Mesendoderm (in vitro differentiated cells): Measurements from ENCODE around the gene BBIP1.

ENCODE experiments used
- DNase-seq: peaks from one replicate; pipeline ENCODE4 v3.0.0; 2013
- H2AK5ac ChIP-seq: 2 replicates; pipeline ENCODE4 v1.6.1; 2013; ENCODE audit warnings: low read length, inconsistent platforms
- H2BK120ac ChIP-seq: 2 replicates; pipeline ENCODE4 v1.6.1; 2013; ENCODE audit warnings: low read depth, mild to moderate bottlenecking, low read length, moderate library complexity, mixed read lengths
- H2BK15ac ChIP-seq: replicated peaks from 2 replicates; pipeline ENCODE4 v1.6.1; 2013; ENCODE audit warnings: low read depth, mild to moderate bottlenecking, moderate library complexity
- H2BK5ac ChIP-seq: 2 replicates; pipeline ENCODE4 v1.6.1; 2013; ENCODE audit warnings: low read length, inconsistent platforms
- H3K18ac ChIP-seq: 2 replicates; pipeline ENCODE4 v1.6.1; 2013; ENCODE audit warnings: mild to moderate bottlenecking, low read length, mixed read lengths
- H3K23ac ChIP-seq: one replicate; pipeline ENCODE4 v1.6.1; 2013; ENCODE audit warnings: low read length
- H3K27ac ChIP-seq: 2 replicates; pipeline ENCODE4 v1.5.1; 2013; ENCODE audit warnings: low read depth, mild to moderate bottlenecking, inconsistent platforms, low read length, moderate library complexity
- H3K27me3 ChIP-seq: 2 replicates; pipeline ENCODE4 v1.6.1; 2013; ENCODE audit warnings: low read length, control low read depth, mild to moderate bottlenecking, inconsistent platforms; ENCODE audit not compliant: insufficient read depth, poor library complexity
- H3K36me3 ChIP-seq: 2 replicates; pipeline ENCODE4 v1.6.1; 2013; ENCODE audit warnings: low read length, inconsistent platforms; ENCODE audit not compliant: control insufficient read depth, insufficient read depth
- H3K4ac ChIP-seq: one replicate; pipeline ENCODE4 v1.6.1; 2013; ENCODE audit warnings: low read depth, mild to moderate bottlenecking, low read length, moderate library complexity
- H3K4me1 ChIP-seq: 2 replicates; pipeline ENCODE4 v1.6.1; 2013; ENCODE audit warnings: low read depth, low read length, inconsistent platforms; ENCODE audit not compliant: control insufficient read depth
- H3K4me2 ChIP-seq: 2 replicates; pipeline ENCODE4 v1.6.1; 2013; ENCODE audit warnings: low read length
- H3K4me3 ChIP-seq: 2 replicates; pipeline ENCODE4 v1.5.1; 2013; ENCODE audit warnings: mild to moderate bottlenecking, low read length
- H3K56ac ChIP-seq: one replicate; pipeline ENCODE4 v1.6.1; 2013; ENCODE audit warnings: low read length
- H3K79me1 ChIP-seq: 2 replicates; pipeline ENCODE4 v1.6.1; 2013; ENCODE audit warnings: low read length, inconsistent platforms
- H3K79me2 ChIP-seq: 2 replicates; pipeline ENCODE4 v1.6.1; 2013; ENCODE audit warnings: mild to moderate bottlenecking, low read length; ENCODE audit not compliant: control insufficient read depth, insufficient read depth
- H3K9ac ChIP-seq: 2 replicates; pipeline ENCODE4 v1.6.1; 2013; ENCODE audit warnings: low read length, inconsistent platforms
- H4K5ac ChIP-seq: one replicate; pipeline ENCODE4 v1.6.1; 2013; ENCODE audit warnings: low read length
- H4K8ac ChIP-seq: one replicate; pipeline ENCODE4 v1.6.1; 2013; ENCODE audit warnings: low read depth, mild to moderate bottlenecking, control low read depth, low read length, moderate library complexity
- WGBS: extraction: QIAGEN DNeasy Blood & Tissue Kit; methylation state at CpG from one replicate; pipeline ENCODE4 v1.1.7; 2013; ENCODE audit warnings: low lambda C conversion rate, missing lambda C conversion rate; ENCODE audit not compliant: insufficient coverage; ENCODE audit errors: extremely low coverage; 5-methylcytosine and 5-hydroxymethylcytosine counted together

Gene BBIP1

GRCh38 chr10:110885932-110886674 lies 32.9 kb downstream of the BBIP1 start:
- no peak overlapping the region for H4K8ac ChIP-seq
- H3K4me2 ChIP-seq: no peak overlapping the region
- no peaks in the 10 kb centered on the region for H3K36me3 ChIP-seq
- H3K27me3 ChIP-seq: no peaks in the 10 kb centered on the region
- no peak overlapping the region for H2AK5ac ChIP-seq
- no peak overlapping the region for H3K56ac ChIP-seq
- no peak overlapping the region for H2BK120ac ChIP-seq
- 100% methylated on average over 3 of the region's 5 CpGs for WGBS
- no peak for DNase-seq
- no peak overlapping the region for H4K5ac ChIP-seq
- H3K23ac ChIP-seq: no peak overlapping the region
- no peaks in the 10 kb centered on the region for H3K4me1 ChIP-seq
- no peak overlapping the region for H3K4ac ChIP-seq
- H3K79me2 ChIP-seq: no peaks in the 10 kb centered on the region
- no peaks in the 10 kb centered on the region for H3K79me1 ChIP-seq
- H3K27ac ChIP-seq: no peak overlapping the region
- H3K9ac ChIP-seq: no peak overlapping the region
- H2BK5ac ChIP-seq: no peak overlapping the region
- no peak overlapping the region for H3K18ac ChIP-seq
- no peak overlapping the region for H2BK15ac ChIP-seq
- H3K4me3 ChIP-seq: no peak overlapping the region

- no peaks in the 10 kb centered on the region for H3K27me3 ChIP-seq
- no peak overlapping the region for H2BK5ac ChIP-seq
- no peak overlapping the region for H2BK15ac ChIP-seq
- H3K9ac ChIP-seq: no peak overlapping the region
- WGBS: no CpG with 5 or more reads among the region's 10 CpGs
- H3K18ac ChIP-seq: no peak overlapping the region
- no peak overlapping the region for H3K4ac ChIP-seq
- no peak for DNase-seq
- no peak overlapping the region for H4K8ac ChIP-seq
- no peak overlapping the region for H2BK120ac ChIP-seq
- no peak overlapping the region for H3K4me2 ChIP-seq
- no peaks in the 10 kb centered on the region for H3K79me2 ChIP-seq
- H4K5ac ChIP-seq: no peak overlapping the region
- H3K23ac ChIP-seq: no peak overlapping the region
- H3K56ac ChIP-seq: no peak overlapping the region
- H3K4me1 ChIP-seq: no peaks in the 10 kb centered on the region
- H3K79me1 ChIP-seq: no peaks in the 10 kb centered on the region
- H2AK5ac ChIP-seq: no peak overlapping the region
- H3K4me3 ChIP-seq: no peak overlapping the region
- H3K36me3 ChIP-seq: no peaks in the 10 kb centered on the region
- no peak overlapping the region for H3K27ac ChIP-seq
Observed at GRCh38 chr10:110883924-110884323, 35.1 kb downstream of the BBIP1 start.

- no peaks in the 10 kb centered on the region for H3K79me1 ChIP-seq
- H2BK120ac ChIP-seq: no peak overlapping the region
- H4K5ac ChIP-seq: no peak overlapping the region
- no peak overlapping the region for H3K4ac ChIP-seq
- no peaks in the 10 kb centered on the region for H3K27me3 ChIP-seq
- no peak overlapping the region for H3K4me3 ChIP-seq
- H3K79me2 ChIP-seq: no peaks in the 10 kb centered on the region
- H2BK15ac ChIP-seq: no peak overlapping the region
- H3K56ac ChIP-seq: no peak overlapping the region
- H3K27ac ChIP-seq: no peak overlapping the region
- H2AK5ac ChIP-seq: no peak overlapping the region
- DNase-seq: no peak
- H3K23ac ChIP-seq: no peak overlapping the region
- H3K36me3 ChIP-seq: no peaks in the 10 kb centered on the region
- no peak overlapping the region for H3K18ac ChIP-seq
- WGBS: no CpG with 5 or more reads among the region's 4 CpGs
- no peak overlapping the region for H3K9ac ChIP-seq
- H3K4me2 ChIP-seq: no peak overlapping the region
- H3K4me1 ChIP-seq: no peaks in the 10 kb centered on the region
- no peak overlapping the region for H4K8ac ChIP-seq
- no peak overlapping the region for H2BK5ac ChIP-seq
Observed at GRCh38 chr10:110881905-110882304, 37.1 kb downstream of the BBIP1 start.

GRCh38 chr10:110881247-110881646 lies 37.7 kb downstream of the BBIP1 start:
- Histone ChIP-seq H3K79me2 (no peaks in the 10 kb centered on the region), H3K79me1 (no peaks in the 10 kb centered on the region), H3K56ac (no peak overlapping the region), H3K36me3 (no peaks in the 10 kb centered on the region), H2BK5ac (no peak overlapping the region), H3K4me3 (no peak overlapping the region), H2AK5ac (no peak overlapping the region), H3K4ac (no peak overlapping the region), H3K4me1 (no peaks in the 10 kb centered on the region), H2BK120ac (no peak overlapping the region), H3K18ac (no peak overlapping the region), H3K27ac (no peak overlapping the region), H3K23ac (no peak overlapping the region), H4K5ac (no peak overlapping the region), H3K9ac (no peak overlapping the region), H4K8ac (no peak overlapping the region), H2BK15ac (no peak overlapping the region), H3K4me2 (no peak overlapping the region), H3K27me3 (no peaks in the 10 kb centered on the region)
- DNase-seq: no peak
- no CpG with 5 or more reads among the region's 9 CpGs for WGBS

- H3K4me1 ChIP-seq: no peaks in the 10 kb centered on the region
- H3K79me2 ChIP-seq: no peaks in the 10 kb centered on the region
- H3K4me2 ChIP-seq: no peak overlapping the region
- H3K27me3 ChIP-seq: no peaks in the 10 kb centered on the region
- H3K79me1 ChIP-seq: no peaks in the 10 kb centered on the region
- no peak overlapping the region for H3K9ac ChIP-seq
- H2BK120ac ChIP-seq: no peak overlapping the region
- no peak overlapping the region for H4K8ac ChIP-seq
- H3K36me3 ChIP-seq: no peaks in the 10 kb centered on the region
- no peak overlapping the region for H3K56ac ChIP-seq
- DNase-seq: no peak
- H2BK5ac ChIP-seq: no peak overlapping the region
- H3K4ac ChIP-seq: no peak overlapping the region
- H2AK5ac ChIP-seq: no peak overlapping the region
- no peak overlapping the region for H4K5ac ChIP-seq
- H3K27ac ChIP-seq: no peak overlapping the region
- no peak overlapping the region for H2BK15ac ChIP-seq
- H3K4me3 ChIP-seq: no peak overlapping the region
- WGBS: no CpG with 5 or more reads among the region's 3 CpGs
- H3K18ac ChIP-seq: no peak overlapping the region
- no peak overlapping the region for H3K23ac ChIP-seq
Observed at GRCh38 chr10:110880012-110880411, 39.0 kb downstream of the BBIP1 start.

GRCh38 chr10:110876788-110877187 lies 42.2 kb downstream of the BBIP1 start:
- Histone ChIP-seq H3K23ac (no peak overlapping the region), H2BK5ac (no peak overlapping the region), H3K4ac (no peak overlapping the region), H3K79me2 (no peaks in the 10 kb centered on the region), H3K27me3 (no peaks in the 10 kb centered on the region), H3K36me3 (no peaks in the 10 kb centered on the region), H4K5ac (no peak overlapping the region), H2BK120ac (no peak overlapping the region), H4K8ac (no peak overlapping the region), H3K27ac (no peak overlapping the region), H3K4me3 (no peak overlapping the region), H3K9ac (no peak overlapping the region), H2BK15ac (no peak overlapping the region), H2AK5ac (no peak overlapping the region), H3K56ac (no peak overlapping the region), H3K4me2 (no peak overlapping the region), H3K4me1 (no peaks in the 10 kb centered on the region), H3K18ac (no peak overlapping the region), H3K79me1 (no peaks in the 10 kb centered on the region)
- DNase-seq: no peak
- no CpG with 5 or more reads among the region's 1 CpG for WGBS
